Measurements from ENCODE around the gene ACADS. TPM values are rescaled to one million over a fixed set of nuclear protein-coding genes. Genes with fewer than 3 reads are reported as not detected.
A peak's percentile ranks its signal among the peaks of the same experiment; 100 is the strongest.

ACADS gene
- total RNA-seq, 1 donor from 2014 or later, result 10.8 TPM

DNA sequence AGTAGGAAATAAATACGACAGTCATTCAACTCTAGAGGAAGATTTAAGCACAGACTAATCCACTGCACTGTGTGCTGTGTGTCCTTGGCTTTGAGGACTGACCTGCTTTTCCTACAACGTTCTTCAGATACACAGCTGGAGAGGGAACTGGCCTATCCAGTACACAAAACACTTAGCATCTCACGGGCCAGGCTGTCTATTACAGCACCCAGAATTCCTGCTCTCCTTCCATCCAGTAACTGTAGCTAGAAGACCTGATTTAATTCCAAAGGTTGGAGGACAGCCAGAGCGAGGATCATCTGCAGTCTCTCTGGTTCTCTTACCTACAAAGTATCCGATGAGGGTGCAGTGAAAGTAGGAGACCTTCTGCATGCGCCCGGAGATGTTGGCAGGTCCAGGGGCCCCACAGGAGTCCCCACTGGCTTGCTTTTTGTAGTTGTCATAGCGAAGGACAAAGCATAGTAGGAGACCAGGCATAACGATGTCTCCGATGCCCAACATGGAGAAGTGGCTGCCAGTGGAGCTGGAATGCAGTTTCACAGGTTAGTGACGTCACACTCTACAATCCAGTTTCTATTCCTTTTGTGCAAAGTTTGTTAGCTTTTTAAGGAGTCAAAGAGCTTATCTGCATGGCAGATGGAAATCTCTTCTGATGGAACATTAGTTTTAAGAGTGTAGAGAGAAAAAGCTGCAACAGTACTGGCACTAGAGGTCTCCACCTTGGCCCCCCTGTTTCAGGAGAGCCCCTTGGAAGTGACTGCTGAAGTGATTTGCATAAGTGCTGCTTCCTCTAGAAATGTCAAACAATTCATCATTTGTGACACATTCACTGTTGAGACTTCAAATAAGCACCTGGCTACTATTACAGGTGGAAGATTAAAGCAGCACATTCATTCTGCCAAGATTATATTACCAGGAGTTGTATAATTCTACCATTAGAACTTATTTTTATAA, 41.7 kb downstream of the ACADS start:
- intact Hi-C loops (cut with micrococcal nuclease), result no loop called here
- Mint-ChIP-seq H3K27me3 (ENCODE audit: insufficient read depth) (no peaks in the 10 kb centered on the region), H3K4me1 (ENCODE audit: low read depth) (no peaks in the 10 kb centered on the region)

DNA sequence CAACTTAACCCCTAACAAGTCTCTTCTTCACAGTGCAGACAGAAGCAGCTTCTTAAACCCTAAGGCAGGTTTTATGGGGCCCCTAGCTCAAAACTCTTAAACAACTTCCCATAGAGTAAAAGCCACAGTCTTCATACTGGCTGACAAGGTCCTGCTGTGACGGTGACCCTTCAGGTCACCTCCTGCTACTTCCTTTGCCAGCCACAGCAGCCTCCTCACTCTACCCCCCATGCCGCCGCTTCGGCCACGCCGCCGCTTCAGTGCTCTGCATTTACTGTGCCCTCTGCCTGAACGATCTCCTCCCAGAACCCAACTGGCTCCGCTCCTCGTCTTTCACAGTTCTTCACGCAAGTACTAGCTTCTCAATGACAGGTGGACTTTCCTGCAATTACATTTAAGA, 45.5 kb downstream of the ACADS start:
- intact Hi-C loops (cut with micrococcal nuclease), result no loop called here
- Mint-ChIP-seq H3K4me3 (no peak overlapping the region), H3K27ac (no peak overlapping the region), H3K9me3 (no peaks in the 10 kb centered on the region), H3K4me1 (ENCODE audit: low read depth) (peaks cover 24% of the 10 kb centered on the region), H3K36me3 (ENCODE audit: low read depth) (peaks cover 25% of the 10 kb centered on the region), H3K27me3 (ENCODE audit: insufficient read depth) (no peaks in the 10 kb centered on the region)
- DNase-seq (ENCODE audit: low spot score), result no peak

More for the DNA sequence above, 41.7 kb downstream of the ACADS start:
- Mint-ChIP-seq H3K4me3 (no peak overlapping the region), H3K27ac (no peak overlapping the region), H3K36me3 (ENCODE audit: low read depth) (peaks cover 22% of the 10 kb centered on the region), H3K9me3 (no peaks in the 10 kb centered on the region)
- DNase-seq (ENCODE audit: low spot score), result no peak

DNA sequence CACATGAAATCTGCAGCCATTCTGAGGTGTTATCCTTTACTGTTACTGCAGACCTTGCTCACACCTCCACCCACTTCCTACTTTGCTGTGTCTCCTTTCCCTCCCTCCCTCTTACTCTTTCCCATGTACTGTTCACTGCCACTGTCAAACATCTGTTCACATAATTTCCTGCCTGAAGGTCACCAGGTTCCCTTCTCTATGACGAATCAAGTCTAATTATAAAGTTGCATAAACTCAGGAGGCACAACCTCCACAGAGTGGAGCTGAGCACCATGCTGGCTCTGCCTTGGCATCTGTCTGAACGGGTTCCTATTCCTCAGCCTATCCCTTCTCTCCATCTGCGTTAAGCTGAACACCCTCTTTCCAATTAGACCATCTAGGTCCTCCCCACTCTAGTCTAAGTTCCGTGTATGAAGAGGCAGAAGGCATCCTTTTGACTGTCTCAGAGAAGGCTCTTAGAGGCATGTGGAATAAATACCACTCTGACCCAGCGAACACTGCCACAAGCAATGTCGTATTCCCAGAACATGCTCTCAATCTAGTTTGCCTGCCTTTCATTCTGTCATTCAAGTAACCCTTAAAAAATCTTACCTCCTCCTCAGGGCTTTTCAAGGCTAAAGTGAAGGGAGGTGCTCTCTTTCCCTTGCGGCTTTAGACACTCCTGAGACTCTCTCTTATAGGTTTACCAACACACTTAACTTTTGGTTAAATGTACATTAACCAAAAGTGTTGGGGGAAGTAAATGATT, 48.7 kb downstream of the ACADS start:
- DNase-seq (ENCODE audit: low spot score), result no peak
- peak overlapping the region; percentile 41 for H3K27ac Mint-ChIP-seq
- no peak overlapping the region for H3K4me3 Mint-ChIP-seq

DNA sequence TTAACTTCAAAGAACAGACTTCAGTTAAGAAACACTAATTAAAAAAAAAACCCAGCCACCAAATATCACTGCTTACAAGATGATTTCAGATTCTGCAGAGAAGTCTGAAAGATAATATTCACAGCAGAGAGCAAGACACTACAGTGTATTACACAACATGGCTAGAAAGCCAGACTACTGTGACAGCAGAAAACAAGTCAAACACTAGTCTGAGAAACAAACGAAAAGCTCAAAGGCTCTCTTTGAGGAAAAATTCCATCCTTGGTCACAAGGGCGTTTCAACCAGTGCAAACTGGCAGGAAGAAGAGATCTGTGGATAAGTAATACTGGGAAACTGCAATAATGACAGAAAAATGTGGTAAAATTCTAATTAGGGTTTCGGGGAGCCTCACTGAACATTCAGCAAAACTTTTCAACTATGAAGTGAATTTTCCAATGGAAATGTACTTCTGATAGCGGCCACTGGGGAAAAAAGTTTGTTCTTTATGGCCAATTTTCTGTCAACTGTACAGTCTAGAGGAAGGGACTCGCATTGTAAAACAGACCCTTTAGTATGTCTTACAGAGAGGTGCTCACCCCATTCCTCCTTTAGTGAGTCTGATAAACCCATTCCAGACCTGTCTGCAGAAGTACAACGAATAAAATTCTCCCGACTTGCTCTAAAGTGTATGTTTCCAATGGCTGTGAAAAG, 50.4 kb downstream of the ACADS start:
- H3K27ac Mint-ChIP-seq, result no peak overlapping the region
- H3K27me3 Mint-ChIP-seq (ENCODE audit: insufficient read depth), result no peaks in the 10 kb centered on the region
- H3K4me1 Mint-ChIP-seq (ENCODE audit: low read depth), result peaks cover 30% of the 10 kb centered on the region
- H3K36me3 Mint-ChIP-seq (ENCODE audit: low read depth), result peaks cover 18% of the 10 kb centered on the region
- DNase-seq (ENCODE audit: low spot score), result no peak
- no peak overlapping the region for H3K4me3 Mint-ChIP-seq
- intact Hi-C loops (cut with micrococcal nuclease), result no loop called here
- H3K9me3 Mint-ChIP-seq, result no peaks in the 10 kb centered on the region

More for the DNA sequence above, 48.7 kb downstream of the ACADS start:
- intact Hi-C loops (cut with micrococcal nuclease), result no loop called here
- Mint-ChIP-seq H3K27me3 (ENCODE audit: insufficient read depth) (no peaks in the 10 kb centered on the region), H3K4me1 (ENCODE audit: low read depth) (peaks cover 30% of the 10 kb centered on the region), H3K36me3 (ENCODE audit: low read depth) (peaks cover 20% of the 10 kb centered on the region), H3K9me3 (no peaks in the 10 kb centered on the region)

DNA sequence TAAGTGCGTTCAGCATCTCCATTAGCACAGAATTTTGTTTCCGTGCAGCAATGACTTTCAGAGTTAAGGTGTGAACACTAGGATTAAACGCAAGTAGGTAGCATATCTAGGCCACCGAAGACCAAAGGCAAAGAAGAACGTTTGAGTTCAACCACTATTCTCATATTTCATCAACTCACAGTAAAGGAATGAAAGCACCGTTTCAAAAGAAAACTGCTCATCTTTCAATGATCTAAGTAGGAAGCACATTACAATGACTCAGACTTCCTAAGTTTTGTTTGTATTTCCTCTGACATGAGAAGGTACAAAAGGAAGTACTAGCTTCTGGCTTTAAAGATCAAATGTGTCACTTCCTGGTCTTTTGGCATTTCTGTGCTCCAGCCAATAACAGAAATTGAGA, 57.6 kb downstream of the ACADS start:
- Mint-ChIP-seq H3K4me3 (no peak overlapping the region), H3K36me3 (ENCODE audit: low read depth) (peaks cover 19% of the 10 kb centered on the region), H3K4me1 (ENCODE audit: low read depth) (peaks cover 15% of the 10 kb centered on the region), H3K27me3 (ENCODE audit: insufficient read depth) (no peaks in the 10 kb centered on the region), H3K9me3 (no peaks in the 10 kb centered on the region), H3K27ac (peak overlapping the region; percentile 15)
- intact Hi-C loops (cut with micrococcal nuclease), result loop anchor here (2.0 to 5.0 kb wide), 2 partner anchors 38 to 119 kb away; partner anchors contain the start of gene SPPL3
- DNase-seq (ENCODE audit: low spot score), result no peak

DNA sequence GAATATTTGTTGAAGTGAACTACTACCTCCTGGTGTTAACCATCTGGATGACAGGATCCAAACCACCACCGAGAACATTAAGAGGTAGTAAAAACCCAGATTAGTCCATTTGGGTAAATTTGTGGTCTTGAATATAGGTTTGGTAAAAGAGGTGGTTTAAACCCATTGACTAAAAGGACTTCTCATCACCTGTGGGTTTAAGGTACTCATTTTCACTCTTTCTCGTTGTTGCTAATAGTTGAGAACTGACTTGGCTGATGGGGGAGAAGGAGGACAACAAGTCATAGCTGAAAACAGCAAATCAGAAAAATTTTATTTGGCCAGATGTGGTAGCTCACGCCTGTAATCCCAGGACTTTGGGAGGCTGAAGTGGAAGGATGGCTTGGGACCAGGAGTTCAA, 59.2 kb downstream of the ACADS start:
- Mint-ChIP-seq H3K27me3 (ENCODE audit: insufficient read depth) (no peaks in the 10 kb centered on the region), H3K9me3 (no peaks in the 10 kb centered on the region), H3K36me3 (ENCODE audit: low read depth) (peaks cover 20% of the 10 kb centered on the region), H3K4me3 (no peak overlapping the region), H3K4me1 (ENCODE audit: low read depth) (peaks cover 15% of the 10 kb centered on the region), H3K27ac (no peak overlapping the region)
- intact Hi-C loops (cut with micrococcal nuclease), result loop anchor here (5.0 kb wide), 1 partner anchor 117 kb away; the partner anchor contains the start of gene SPPL3
- DNase-seq (ENCODE audit: low spot score), result no peak

DNA sequence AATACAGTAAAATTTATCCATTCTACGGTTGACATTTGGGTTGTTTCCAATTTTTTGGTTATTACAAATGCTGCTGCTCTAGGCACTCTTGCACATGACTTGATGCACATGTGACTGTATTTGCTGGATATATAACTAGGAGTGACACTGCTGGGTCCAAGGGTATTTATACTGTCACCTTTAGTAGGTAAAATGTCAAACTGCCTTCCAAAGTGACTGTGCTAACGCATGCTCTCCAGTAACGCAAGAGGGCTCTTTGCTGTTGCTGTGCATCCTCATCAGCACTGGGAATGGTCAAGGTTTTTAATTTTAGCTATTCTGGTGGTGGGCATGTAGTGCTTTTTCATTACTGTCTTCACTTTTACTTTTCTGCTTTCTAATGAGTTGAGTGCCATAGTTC, 62.3 kb downstream of the ACADS start:
- H3K4me1 Mint-ChIP-seq (ENCODE audit: low read depth), result peaks cover 7% of the 10 kb centered on the region
- no peak overlapping the region for H3K4me3 Mint-ChIP-seq
- H3K9me3 Mint-ChIP-seq, result no peaks in the 10 kb centered on the region
- no peak for DNase-seq (ENCODE audit: low spot score)
- H3K27ac Mint-ChIP-seq, result no peak overlapping the region
- no peaks in the 10 kb centered on the region for H3K27me3 Mint-ChIP-seq (ENCODE audit: insufficient read depth)
- intact Hi-C loops (cut with micrococcal nuclease), result no loop called here
- H3K36me3 Mint-ChIP-seq (ENCODE audit: low read depth), result peaks cover 14% of the 10 kb centered on the region

Other genes starting within 250 kb of the ACADS start
- 341 and 356 TPM in 2 replicates for gene DYNLL1, start 229.7 kb upstream of the ACADS start, total RNA-seq
- gene COQ5, start 196.7 kb upstream of the ACADS start, total RNA-seq, result 27.8 and 29.8 TPM in 2 replicates
- 170 and 181 TPM in 2 replicates for gene RNF10, start 191.5 kb upstream of the ACADS start, total RNA-seq
- gene POP5, start 144.4 kb upstream of the ACADS start, total RNA-seq, result 83.3 and 85.0 TPM in 2 replicates
- not detected in 2 replicates for gene CABP1, start 85.2 kb upstream of the ACADS start, total RNA-seq
- 139 and 150 TPM in 2 replicates for gene MLEC, start 38.7 kb upstream of the ACADS start, total RNA-seq
- 24.2 and 24.6 TPM in 2 replicates for gene UNC119B, start 15.4 kb upstream of the ACADS start, total RNA-seq
- gene SPPL3, start 178.5 kb downstream of the ACADS start, total RNA-seq, result 27.3 and 31.2 TPM in 2 replicates